Measurements from ENCODE around the gene TUBB3.
"Not testable (repeated sequence)": the region's sequence is repeated elsewhere in the genome, so short reads cannot be mapped to it uniquely, and the experiment has no call there.

Gene TUBB3

DNA sequence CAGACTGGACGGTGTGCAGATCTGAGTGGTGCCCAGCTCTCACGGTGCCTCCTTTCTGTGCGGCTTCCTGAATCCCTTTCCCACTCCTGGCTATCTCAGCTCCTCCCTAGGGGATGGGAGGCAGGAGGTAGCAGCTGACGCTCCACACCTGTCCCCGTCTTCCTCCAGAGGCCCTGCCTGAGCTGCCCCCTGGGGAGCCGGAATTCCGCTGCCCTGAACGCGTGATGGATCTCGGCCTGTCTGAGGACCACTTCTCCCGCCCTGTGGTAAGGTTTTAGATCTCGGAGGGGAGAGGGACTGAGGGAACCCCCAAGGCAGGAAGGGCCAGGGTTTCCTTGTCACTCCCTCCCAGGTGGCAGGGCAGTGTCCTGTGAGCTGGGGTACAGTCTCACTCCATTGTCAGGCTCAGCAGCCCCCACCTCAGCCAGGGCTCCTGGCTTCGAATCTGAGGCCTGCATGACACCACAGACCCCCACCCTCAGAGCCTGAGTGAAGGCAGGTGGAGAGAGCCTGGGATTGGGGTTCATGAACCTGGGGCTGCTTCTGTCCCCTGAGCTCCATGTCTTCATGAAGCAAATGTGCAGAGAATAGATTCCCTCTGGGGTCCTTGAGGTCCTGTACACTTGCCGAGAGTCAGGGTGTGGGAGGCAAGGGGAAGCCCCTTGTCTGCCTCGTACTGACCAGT, 32.0 kb downstream of the TUBB3 start:
- no peak for DNase-seq
- intact Hi-C loops (cut with DNase I), result no loop called here

DNA sequence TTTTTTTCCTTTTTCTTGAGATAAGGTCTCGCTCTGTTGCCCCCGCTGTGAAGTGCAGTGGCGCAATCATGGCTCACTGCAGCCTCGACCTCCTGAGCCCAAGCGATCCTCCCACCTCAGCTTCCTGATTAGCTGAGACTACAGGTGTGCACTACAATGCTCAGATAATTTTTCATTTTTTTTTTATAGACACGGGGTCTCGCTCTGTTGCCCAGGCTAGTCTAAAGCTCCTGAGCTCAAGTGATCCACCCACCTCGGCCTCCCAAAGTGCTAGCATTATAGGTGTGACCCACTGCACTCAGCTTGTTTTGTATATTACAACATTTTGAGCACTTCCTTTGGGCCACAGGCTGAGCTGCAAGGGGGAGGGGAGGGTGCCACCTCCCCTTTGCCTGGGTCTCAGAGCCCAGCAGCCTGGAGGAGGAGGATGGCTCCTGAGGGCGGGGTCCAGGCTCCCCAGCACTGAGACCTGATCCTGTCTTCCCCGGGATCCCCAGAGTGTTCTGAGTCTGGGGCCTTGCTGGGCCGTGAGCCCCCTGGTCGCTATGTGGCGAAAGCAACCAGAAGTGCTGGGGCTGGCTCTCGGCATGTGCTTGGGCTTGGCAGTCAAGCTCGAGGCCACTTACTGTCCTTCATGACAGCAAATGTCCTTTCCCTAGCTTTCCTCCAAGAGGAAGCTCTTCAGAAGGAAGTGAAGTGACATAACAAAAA, 33.5 kb downstream of the TUBB3 start:
- intact Hi-C loops (cut with DNase I), result no loop called here
- DNase-seq, result no peak

DNA sequence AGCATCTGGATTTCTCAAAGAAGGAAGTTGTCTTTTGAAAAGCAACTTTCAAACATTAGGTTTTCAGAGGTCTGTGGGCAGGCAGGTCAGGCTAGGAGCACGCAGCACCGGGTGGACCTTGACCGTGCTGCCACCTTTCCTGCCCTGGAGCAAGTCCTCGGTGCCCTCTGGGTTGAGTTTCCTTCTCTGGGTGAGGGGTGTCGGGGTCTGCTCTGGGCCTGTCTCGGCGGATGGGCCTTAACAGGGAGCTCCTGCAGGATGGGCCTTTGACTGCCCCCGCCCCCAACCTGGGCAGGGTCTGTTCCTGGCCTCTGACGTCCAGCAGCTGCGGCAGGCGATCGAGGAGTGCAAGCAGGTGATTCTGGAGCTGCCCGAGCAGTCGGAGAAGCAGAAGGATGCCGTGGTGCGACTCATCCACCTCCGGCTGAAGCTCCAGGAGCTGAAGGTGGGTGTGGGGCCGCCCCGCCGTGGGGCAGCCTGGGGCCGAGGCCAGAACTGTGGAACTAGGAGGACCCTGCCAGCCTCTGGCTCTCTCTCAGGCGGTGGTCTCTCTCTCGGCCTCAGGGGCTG, 34.2 kb downstream of the TUBB3 start:
- intact Hi-C loops (cut with DNase I), result no loop called here
- DNase-seq, result no peak

DNA sequence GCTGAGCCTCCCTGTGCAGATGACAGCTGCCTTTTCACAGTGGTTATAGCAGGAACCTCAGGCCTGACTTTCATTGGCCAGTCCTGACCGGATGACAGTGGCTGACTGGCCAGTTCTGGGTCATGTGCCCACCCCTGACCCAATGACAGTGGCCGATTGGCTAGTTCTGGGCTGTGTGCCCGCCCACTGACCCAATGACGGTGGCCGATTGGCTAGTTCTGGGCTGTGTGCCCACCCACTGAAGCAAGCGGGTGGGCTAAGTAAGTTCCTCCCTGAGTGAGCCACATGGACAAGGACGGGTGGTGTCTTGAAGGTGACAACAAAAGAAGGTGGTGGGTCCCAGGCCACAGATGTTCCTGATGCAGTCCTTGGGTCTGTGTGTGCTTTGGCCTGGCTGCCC, 34.9 kb downstream of the TUBB3 start:
- intact Hi-C loops (cut with DNase I), result no loop called here
- peak in 25 of 42 donors; percentile 8 to 59 (median 36) for DNase-seq

DNA sequence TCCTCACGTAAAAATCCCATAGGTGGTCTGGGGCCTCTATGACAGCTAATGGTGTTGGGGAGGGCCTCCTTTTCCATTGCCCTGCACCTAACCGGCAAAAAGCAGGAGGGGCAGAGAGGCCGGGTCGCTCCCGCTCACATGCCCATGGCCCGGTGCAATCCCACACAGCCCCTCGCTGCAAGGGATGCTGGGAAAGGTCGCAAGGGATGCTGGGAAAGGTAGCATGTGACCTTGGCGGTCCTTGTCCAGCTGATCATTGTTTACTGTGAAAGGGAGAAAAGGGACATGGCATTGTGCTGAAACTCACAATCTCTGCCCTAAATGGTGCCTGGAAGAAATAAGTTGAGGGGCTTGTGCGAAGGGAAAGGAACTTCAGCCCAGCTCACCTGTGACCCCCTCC, 35.5 kb downstream of the TUBB3 start:
- no peak for DNase-seq

DNA sequence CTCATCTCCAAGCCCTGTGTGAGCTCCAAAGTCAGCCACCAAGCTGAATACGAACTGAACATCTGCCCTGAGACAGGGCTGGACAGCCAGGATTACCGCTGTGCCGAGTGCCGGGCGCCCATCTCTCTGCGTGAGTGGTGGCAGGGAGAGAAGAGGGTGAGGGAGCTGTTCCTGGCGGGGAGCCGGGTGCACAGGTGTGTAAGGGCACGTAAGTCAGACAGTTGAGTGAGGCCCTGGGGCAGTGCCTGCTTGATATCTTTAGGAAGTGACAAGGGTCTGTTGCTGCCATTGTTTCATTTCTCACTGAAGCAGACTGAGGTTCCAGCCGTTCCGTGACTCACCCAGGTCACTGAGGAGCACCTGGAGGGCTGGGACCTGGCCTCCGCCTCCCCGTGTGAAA, 37.8 kb downstream of the TUBB3 start:
- no peak for DNase-seq
- intact Hi-C loops (cut with DNase I), result no loop called here

More for the DNA sequence above, 35.5 kb downstream of the TUBB3 start:
- intact Hi-C loops (cut with DNase I), result no loop called here

DNA sequence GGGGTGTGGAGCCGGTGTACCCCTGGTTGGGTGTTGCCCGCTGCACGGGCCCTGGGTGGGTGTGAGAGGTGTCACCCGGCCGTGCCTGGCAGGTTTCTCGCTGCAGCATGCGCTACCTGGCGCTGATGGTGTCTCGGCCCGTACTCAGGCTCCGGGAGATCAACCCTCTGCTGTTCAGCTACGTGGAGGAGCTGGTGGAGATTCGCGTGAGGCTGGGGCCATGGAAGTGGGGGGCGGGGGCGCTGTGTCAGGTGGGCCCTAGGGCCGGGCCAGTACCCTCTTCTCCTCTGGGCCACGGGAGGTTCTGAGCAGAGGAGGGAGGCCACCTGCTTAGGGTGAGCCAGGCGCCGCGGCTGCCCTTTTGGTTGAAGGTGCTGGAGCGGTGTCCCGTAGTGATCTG, 38.8 kb downstream of the TUBB3 start:
- intact Hi-C loops (cut with DNase I), result no loop called here
- DNase-seq, result no peak

DNA sequence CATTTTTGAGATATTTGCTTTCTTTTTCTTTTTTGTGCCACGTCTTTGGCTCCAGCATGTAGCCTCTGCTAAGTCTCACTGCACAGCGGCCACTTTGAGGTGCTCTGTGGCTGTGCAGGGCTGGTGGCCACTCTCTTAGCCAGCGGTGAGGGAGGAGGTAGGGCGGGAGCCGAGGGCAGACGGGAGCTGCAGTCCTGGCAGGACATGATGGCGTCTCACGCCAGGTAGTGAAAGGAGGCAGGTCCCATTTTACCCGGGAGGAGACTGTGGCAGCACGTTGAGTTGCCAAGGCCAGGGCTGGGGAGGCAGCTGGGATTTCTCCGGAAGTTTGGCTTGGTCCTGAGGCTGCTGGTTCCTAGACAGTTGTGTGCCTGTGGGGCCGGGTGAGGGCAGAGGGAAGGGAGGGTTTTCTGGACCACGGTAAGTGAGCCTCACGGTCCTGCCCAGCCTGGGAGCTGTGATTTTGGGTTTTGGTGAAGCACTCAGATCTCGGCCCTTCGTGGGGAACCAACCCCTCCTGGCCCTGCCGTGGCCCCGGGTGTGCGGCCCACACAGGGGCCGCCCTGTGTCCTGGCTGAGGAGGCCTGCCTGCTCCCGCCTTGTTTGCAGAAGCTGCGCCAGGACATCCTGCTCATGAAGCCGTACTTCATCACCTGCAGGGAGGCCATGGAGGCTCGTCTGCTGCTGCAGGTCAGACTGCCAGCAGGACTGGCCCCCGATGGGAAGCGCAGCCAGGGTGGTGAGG, 39.8 kb downstream of the TUBB3 start:
- intact Hi-C loops (cut with DNase I), result no loop called here
- DNase-seq, result no peak

DNA sequence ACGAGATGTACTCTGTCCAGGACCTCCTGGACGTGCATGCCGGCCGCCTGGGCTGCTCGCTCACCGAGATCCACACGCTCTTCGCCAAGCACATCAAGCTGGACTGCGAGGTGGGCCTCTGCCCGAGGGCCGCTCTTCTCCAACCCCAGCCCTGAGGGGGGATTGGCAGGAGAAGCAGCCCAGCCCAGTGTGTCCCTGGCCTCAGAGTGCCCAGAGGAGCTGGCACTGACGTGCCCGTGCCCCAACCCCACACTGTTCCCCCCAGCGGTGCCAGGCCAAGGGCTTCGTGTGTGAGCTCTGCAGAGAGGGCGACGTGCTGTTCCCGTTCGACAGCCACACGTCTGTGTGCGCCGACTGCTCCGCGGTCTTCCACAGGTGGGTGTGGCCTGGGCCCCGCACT, 41.1 kb downstream of the TUBB3 start:
- intact Hi-C loops (cut with DNase I), result no loop called here
- no peak for DNase-seq

DNA sequence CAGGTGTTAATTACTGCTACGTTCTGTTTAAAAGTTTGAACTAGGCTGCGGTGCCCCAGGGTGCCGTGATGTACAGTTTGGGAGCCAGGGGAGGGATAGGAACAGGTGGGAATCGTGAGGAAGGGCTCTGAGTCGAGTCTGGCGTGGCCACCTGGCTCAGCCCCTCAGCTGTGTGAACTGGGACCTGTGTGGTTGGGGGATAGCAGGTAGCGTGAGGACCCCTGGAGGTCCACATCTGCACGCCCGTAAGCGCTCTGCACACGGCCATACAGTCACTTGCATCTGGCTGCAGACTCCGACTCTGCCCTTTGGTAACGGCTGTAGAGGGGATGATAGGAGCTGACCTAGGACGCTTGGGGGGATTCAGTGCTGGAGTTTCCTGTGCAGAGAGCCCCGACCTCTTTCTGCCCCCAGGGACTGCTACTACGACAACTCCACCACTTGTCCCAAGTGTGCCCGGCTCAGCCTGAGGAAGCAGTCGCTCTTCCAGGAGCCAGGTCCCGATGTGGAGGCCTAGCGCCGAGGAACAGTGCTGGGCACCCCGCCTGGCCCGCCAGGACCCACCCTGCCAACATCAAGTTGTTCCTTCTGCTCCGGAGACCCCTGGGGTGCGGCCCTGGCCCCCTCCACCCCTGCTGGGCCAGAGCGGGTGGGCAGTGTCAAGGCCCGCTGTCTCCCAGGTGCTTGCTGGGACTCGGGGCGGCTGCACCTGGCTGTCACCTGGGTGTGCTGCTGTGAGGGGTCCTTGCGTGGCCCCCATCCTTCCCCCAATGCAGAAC, 42.5 kb downstream of the TUBB3 start:
- intact Hi-C loops (cut with DNase I), result no loop called here
- DNase-seq, result no peak

DNA sequence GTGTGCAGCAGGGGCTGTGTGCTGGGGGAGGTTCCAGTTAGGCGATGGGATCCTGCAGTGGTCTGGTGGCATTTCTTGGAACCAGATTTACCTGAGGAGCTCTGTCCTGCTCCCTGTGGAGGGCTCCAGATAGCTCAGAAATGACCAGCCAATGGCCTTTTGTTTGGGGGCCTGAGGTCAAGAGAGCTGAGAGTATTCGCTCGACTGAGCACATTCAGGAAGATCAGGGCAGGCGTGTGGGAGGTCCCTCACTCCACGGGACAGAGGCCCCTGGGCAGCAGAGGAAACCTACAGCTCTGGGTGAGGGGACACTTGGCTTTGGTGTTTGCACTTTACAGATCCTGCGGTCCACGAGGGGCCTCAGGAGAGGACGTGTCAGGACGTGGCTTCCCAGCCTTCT, 43.6 kb downstream of the TUBB3 start:
- no peak for DNase-seq
- intact Hi-C loops (cut with DNase I), result no loop called here

DNA sequence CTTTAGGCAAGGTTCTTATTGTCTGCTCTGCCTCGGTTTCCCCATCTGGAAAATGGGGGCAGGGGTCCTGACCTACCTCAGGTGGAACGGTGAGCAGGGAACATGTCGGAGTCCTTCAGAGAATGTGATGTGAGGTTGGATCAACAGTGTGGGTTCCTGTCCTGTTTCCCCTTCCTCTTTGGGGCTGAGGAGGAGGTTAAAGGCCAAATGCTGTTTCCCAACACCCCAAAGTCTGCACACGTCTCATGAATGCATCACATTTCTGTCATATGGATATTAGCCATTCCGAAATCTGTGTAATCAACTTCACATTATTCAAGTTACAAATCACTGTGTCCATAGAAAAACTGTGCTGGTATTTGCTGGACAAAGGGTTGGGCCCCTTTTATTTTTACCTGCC, 44.3 kb downstream of the TUBB3 start:
- DNase-seq; intact Hi-C loops (cut with DNase I): not testable (repeated sequence)

DNA sequence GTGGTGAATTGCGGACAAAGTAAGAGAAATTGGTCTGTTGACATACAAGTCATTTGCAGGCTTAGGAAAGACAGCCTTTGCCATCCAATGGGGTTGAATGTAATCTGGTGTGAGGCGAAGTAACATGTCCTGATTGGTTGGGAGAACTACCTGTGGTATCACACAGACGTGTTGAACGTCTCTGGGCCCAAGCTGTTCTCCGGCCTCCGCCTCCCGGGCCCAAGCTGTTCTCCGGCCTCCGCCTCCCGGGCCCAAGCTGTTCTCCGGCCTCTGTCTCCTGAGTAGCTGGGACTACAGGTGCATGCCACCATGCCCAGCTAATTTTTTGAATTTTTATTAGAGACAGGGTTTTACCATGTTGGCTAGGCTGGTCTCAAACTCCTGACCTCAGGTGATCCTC, 44.9 kb downstream of the TUBB3 start:
- intact Hi-C loops (cut with DNase I), result not testable (repeated sequence)

DNA sequence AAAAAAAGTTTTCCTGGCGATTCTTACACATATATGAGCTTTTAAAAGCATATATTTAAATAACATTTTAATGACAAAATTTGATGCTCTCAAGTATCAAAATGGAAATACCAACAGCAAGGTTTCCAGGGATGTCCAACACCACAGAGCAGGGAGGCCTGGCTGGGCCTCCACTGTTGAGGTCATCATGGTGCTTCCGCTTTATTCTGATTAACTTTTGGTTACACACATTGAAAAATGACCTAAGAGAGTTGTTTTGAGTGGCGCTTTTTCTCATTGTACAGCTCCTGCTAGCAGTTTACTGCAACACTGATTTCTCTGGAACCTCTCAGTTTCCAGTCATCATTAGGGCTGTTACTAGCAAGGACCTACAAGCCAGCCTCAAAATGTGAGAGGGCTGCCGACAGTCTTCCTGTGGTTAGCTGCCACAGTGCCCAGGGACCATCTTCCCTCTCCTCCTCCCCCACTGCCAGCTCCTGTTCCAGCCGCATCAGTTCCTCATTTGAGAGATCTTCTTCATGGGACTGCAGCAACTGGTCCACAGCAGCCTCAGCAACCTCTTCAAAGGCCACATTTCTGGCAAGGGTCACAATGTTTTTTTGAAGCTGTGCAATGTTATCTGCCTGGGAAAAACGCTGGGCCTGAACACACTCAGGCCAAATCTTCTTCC, 46.7 kb downstream of the TUBB3 start:
- DNase-seq, result peak in 16 of 42 donors; percentile 19 to 57 (median 40)
- intact Hi-C loops (cut with DNase I), result no loop called here

More for the DNA sequence above, 44.9 kb downstream of the TUBB3 start:
- not testable (repeated sequence) for DNase-seq

DNA sequence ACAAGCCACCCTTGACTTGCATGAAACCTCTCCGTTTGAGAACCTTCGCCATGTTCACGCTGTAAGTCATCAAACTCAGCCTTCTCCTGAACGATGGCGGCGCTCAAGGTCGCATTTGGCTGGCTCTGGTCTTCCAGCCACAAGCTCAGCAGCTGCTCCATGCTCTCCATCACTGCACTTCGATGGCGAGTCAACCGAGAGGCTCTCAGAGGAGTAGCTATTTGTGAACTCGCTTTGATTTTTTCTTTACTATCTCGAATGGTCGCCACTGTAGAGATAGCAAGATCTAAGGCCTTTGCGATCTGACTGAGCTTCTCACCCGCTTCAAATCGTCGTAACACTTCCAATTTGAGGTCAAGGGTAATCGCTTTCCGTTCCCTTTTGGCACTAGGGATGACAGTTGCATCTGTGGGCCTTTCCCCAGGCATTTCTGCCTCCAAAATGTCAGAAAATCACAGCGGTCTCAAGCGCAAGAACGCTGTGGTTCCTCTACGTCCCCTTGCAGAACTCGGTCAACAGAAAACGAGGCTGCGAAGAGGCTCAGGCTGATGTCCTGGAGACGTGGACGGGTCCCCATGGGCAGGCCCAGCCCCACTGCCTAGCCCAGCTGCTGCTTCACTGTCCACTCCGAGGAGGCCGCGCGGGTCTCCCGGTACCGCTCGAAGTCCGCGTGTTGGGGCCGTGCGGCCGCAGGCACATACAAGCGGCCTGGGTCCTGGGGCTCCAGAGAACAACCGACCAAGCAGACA, 48.5 kb downstream of the TUBB3 start:
- intact Hi-C loops (cut with DNase I), result no loop called here
- DNase-seq, result peak in 12 of 42 donors; percentile 16 to 60 (median 26)

DNA sequence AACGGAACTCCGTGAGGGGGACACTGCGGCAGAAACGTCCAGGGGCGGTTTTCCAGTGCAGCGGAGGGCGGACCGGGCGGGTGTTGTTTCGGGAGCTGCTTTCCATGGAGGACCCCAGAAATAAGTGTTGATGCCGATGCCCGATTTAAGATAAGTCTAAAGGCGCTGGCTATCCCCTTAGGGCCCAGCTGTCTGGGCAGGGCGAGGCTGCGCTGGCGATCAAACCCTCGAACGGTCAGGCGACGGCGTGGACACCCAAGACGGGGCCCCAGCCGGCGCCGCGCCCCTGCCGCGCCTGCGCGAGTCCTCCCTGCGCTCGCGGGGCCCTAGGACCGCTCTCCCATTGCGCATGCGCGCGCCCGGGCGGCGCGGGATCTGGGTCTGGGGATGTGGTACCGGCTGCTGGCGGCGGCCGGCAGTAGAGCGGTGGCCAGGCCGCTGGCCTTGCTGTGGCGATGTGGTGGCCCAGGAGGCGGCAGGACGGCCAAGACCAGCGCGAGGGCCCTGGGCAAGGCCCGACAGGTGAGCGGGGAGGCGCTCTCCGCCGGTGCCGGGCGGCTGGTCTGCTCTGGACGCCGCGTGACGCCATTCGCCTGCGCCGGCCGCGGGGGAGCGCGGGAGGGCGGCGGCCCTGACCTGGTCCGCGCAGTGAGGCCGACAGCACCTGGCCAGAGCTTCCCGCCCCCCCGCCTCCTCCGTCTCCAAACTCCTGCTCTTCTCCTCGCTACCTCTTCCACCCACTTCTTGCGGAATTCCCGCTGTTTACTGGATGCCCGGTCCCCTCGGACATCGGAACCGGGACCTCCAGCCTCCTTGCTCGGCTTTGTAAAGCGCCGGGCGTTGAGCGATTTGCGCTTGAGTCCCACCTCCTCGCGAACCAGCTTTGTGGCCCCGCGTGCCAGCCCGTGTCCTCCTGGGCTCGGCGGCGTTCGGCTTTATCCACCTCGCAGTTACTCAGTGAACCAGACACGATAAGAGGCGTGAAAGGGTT, 49.4 kb downstream of the TUBB3 start:
- peak; percentile 64 to 96 (median 91) for DNase-seq
- intact Hi-C loops (cut with DNase I), result no loop called here

DNA sequence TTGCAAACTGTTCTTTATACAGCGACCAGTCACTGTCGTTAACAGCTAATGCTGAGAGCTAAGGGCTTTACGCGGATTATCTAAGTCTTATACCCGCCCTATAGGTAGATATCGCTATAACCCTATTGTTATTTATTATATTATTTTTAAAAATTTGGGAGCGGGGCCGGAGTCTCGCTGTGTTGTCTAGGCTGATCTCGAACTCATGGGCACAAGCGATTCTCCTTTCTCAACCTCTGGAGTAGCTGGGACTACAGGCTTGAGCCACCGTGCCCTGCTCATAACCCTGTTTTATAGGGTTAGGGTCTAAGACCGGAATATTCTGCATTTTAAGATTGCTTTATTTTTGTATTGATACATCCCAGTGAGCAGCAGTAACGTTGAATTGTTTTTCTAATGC, 50.1 kb downstream of the TUBB3 start:
- intact Hi-C loops (cut with DNase I), result no loop called here
- DNase-seq, result no peak
